Measurements from ENCODE around the gene ADGRL3. TPM values are rescaled to one million over a fixed set of nuclear protein-coding genes. Genes with fewer than 3 reads are reported as not detected.

The ADGRL3 gene
- total and polyA plus RNA-seq, 2 donors (not counting 1 experiment from before 2014, with no cell fraction given), result not detected

DNA sequence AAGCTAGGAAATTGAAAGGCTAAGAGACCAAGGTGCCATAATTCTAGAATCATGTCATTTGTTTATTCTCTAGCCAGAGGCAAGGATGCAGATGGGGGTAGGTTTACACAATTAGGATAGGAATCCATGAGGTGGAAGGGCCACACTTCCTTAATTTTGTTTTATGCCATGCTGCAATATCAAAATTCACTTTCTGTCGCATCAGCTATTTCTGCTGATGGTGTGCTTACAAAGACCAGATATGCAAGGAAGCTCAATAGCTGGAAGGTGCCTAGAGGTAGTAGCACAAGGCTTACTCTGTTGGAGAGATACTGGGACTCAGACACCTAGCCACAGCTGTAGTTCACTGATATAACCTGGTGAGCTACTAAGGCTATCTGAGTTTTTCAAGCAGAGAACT lies 328.5 kb downstream of the ADGRL3 start:
- Histone ChIP-seq H3K4me2 (replicated peaks; ENCODE audit: low read depth, low read length, poor library complexity, severe bottlenecking) (no peak overlapping the region), H2AFZ (ENCODE audit: insufficient read depth, low read depth, low read length, poor library complexity, severe bottlenecking) (no peak overlapping the region), H3K4me1 (ENCODE audit: control insufficient read depth in 2 of 2, insufficient read depth in 2 of 2, low read length in 2 of 2) (no peaks in the 10 kb centered on the region), H3K4me3 (ENCODE audit: control extremely low read depth in 1 of 5, extremely low read depth in 1 of 5, insufficient read depth in 1 of 5, low read depth in 2 of 5, low read length in 4 of 5) (no peak overlapping the region), H3K9me3 (ENCODE audit: control extremely low read depth in 1 of 3, control insufficient read depth in 2 of 3, insufficient read depth in 1 of 3, low read length in 2 of 3) (peaks cover 0 to 1% (median 0%) of the 10 kb centered on the region in 3 donors), H3K27ac (ENCODE audit: low read length in 2 of 2) (no peak overlapping the region), H3K79me2 (ENCODE audit: control insufficient read depth, insufficient read depth, low read length) (no peaks in the 10 kb centered on the region), H3K36me3 (replicated peaks in 1 of 2; ENCODE audit: control extremely low read depth in 1 of 2, control insufficient read depth in 1 of 2, extremely low read depth in 1 of 2, insufficient read depth in 2 of 2, low read length in 1 of 2) (no peaks in the 10 kb centered on the region), H3K27me3 (replicated peaks in 1 of 4; ENCODE audit: control extremely low read depth in 1 of 4, control insufficient read depth in 3 of 4, insufficient read depth in 4 of 4, low read length in 3 of 4) (no peaks in the 10 kb centered on the region), H3K9ac (ENCODE audit: low read length) (no peak overlapping the region), H4K20me1 (ENCODE audit: control insufficient read depth, insufficient read depth, low read length, poor library complexity, severe bottlenecking) (no peaks in the 10 kb centered on the region)
- H3K4me1 Mint-ChIP-seq, result no peaks in the 10 kb centered on the region
- WGBS (ENCODE audit: insufficient coverage), result no CpG with 5 or more reads among the region's 1 CpG
- ChIA-PET POLR2A (no interaction called here), CTCF (no interaction called here)
- H3K4me3 Mint-ChIP-seq, result no peak overlapping the region
- no peaks in the 10 kb centered on the region for H3K27me3 Mint-ChIP-seq
- H3K27ac Mint-ChIP-seq, result no peak overlapping the region
- DNase-seq (no peak), ATAC-seq (ENCODE audit: low read depth) (no peak)
- TF ChIP-seq EZH2 (IDR thresholded peaks at IDR 0.05; ENCODE audit: borderline replicate concordance, insufficient read depth, low read depth, low read length, poor library complexity, severe bottlenecking), result no peak
- TF ChIP-seq, protein P1, sequence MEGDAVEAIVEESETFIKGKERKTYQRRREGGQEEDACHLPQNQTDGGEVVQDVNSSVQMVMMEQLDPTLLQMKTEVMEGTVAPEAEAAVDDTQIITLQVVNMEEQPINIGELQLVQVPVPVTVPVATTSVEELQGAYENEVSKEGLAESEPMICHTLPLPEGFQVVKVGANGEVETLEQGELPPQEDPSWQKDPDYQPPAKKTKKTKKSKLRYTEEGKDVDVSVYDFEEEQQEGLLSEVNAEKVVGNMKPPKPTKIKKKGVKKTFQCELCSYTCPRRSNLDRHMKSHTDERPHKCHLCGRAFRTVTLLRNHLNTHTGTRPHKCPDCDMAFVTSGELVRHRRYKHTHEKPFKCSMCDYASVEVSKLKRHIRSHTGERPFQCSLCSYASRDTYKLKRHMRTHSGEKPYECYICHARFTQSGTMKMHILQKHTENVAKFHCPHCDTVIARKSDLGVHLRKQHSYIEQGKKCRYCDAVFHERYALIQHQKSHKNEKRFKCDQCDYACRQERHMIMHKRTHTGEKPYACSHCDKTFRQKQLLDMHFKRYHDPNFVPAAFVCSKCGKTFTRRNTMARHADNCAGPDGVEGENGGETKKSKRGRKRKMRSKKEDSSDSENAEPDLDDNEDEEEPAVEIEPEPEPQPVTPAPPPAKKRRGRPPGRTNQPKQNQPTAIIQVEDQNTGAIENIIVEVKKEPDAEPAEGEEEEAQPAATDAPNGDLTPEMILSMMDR (IDR thresholded peaks at IDR 0.05), result no peak
- peaks cover 2% of the 10 kb centered on the region for H3K9me3 Mint-ChIP-seq (ENCODE audit: insufficient read depth)
- intact Hi-C loops (cut with micrococcal nuclease), result no loop called here

DNA sequence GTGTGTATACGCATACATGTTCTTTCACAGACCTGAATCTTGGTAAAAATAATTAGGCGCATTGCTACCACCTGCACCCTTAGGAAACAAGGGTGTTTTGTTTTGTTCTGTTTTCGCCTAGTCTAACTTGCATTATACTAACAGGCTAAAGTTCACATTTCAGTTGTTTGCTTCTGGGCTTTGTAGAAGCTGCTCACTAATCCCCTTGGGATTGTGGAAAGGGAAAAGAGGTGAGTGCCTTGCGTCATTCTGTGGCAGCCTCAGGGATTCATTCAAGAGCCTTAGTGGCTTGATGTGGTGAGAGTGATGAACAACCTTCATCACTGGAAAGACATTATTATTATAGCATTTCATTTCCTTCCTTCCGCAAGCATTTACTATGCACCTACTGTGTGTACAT lies 331.1 kb downstream of the ADGRL3 start:
- 100% methylated on average over 1 of the region's 5 CpGs for WGBS (ENCODE audit: insufficient coverage)
- peaks cover 2% of the 10 kb centered on the region for H3K9me3 Mint-ChIP-seq (ENCODE audit: insufficient read depth)
- no peak for TF ChIP-seq EZH2 (IDR thresholded peaks at IDR 0.05; ENCODE audit: borderline replicate concordance, insufficient read depth, low read depth, low read length, poor library complexity, severe bottlenecking)
- TF ChIP-seq, protein P1 (IDR thresholded peaks at IDR 0.05), result no peak
- peaks cover 0 to 1% (median 0%) of the 10 kb centered on the region in 3 donors for H3K9me3 ChIP-seq (ENCODE audit: control extremely low read depth in 1 of 3, control insufficient read depth in 2 of 3, insufficient read depth in 1 of 3, low read length in 2 of 3)
- H3K27me3 ChIP-seq (replicated peaks in 1 of 4; ENCODE audit: control extremely low read depth in 1 of 4, control insufficient read depth in 3 of 4, insufficient read depth in 4 of 4, low read length in 3 of 4), result no peaks in the 10 kb centered on the region
- no peaks in the 10 kb centered on the region for H4K20me1 ChIP-seq (ENCODE audit: control insufficient read depth, insufficient read depth, low read length, poor library complexity, severe bottlenecking)
- no peak overlapping the region for H3K4me3 Mint-ChIP-seq
- no peak overlapping the region for H3K4me3 ChIP-seq (ENCODE audit: control extremely low read depth in 1 of 5, extremely low read depth in 1 of 5, insufficient read depth in 1 of 5, low read depth in 2 of 5, low read length in 4 of 5)
- ChIA-PET POLR2A (no interaction called here), CTCF (no interaction called here)
- no peak overlapping the region for H3K4me2 ChIP-seq (replicated peaks; ENCODE audit: low read depth, low read length, poor library complexity, severe bottlenecking)
- no peaks in the 10 kb centered on the region for H3K36me3 ChIP-seq (replicated peaks in 1 of 2; ENCODE audit: control extremely low read depth in 1 of 2, control insufficient read depth in 1 of 2, extremely low read depth in 1 of 2, insufficient read depth in 2 of 2, low read length in 1 of 2)
- no peaks in the 10 kb centered on the region for H3K4me1 Mint-ChIP-seq
- no peaks in the 10 kb centered on the region for H3K27me3 Mint-ChIP-seq
- H3K27ac ChIP-seq (ENCODE audit: low read length in 2 of 2), result no peak overlapping the region
- H3K4me1 ChIP-seq (ENCODE audit: control insufficient read depth in 2 of 2, insufficient read depth in 2 of 2, low read length in 2 of 2), result no peaks in the 10 kb centered on the region
- no peak overlapping the region for H2AFZ ChIP-seq (ENCODE audit: insufficient read depth, low read depth, low read length, poor library complexity, severe bottlenecking)
- ATAC-seq (ENCODE audit: low read depth) (no peak), DNase-seq (no peak)
- H3K9ac ChIP-seq (ENCODE audit: low read length), result no peak overlapping the region
- no peaks in the 10 kb centered on the region for H3K79me2 ChIP-seq (ENCODE audit: control insufficient read depth, insufficient read depth, low read length)
- intact Hi-C loops (cut with micrococcal nuclease), result no loop called here
- no peak overlapping the region for H3K27ac Mint-ChIP-seq

Measured in B cell (primary cell).